ENCODE results near the gene NDUFA13.
"Not testable (repeated sequence)": the region's sequence is repeated elsewhere in the genome, so short reads cannot be mapped to it uniquely, and the experiment has no call there.

Gene NDUFA13

DNA sequence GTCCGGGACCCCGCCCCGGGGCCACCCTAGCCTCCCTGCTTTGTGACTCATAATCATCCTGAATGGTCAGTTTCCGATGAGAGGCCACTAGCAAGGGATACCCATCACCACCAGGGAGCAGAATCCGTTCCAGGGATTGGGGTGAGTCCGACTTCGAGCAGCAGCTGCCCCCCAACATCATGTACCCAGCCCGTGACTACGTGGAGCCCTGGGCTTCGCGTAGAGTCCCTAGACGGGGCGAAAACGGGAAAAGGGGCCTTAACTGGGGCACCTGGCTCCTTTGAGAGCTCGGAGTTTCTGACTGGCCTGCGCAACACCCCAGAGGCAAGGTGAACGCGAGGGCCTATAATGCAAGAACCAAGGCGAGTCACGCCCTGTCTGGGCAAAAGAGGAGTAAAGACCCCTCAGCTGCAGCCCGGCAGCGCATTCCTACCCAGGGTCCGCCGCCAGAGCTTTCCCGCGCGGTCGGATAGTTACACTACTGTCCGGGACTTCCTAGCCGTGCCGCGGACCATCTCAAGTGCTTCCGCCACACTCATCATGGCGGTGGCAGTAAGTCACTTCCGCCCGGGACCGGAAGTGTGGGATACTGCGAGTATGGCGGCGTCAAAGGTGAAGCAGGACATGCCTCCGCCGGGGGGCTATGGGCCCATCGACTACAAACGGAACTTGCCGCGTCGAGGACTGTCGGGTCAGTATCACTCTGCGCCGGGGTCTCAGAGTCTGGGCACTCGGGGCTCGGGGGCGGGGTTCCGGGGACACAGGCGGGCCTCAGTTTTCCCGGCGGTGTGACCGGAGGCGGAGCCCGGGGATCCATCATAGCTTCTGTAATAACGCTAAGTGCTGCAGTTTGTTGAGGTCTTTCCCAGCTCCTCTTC lies at the start of gene NDUFA13:
TSS of gene NDUFA13 (plus strand) at position 584 of the 878 bp plus-strand sequence. CDS start at position 598, 14 bp downstream.
- peak; percentile 84 to 85 for DNase-seq

DNA sequence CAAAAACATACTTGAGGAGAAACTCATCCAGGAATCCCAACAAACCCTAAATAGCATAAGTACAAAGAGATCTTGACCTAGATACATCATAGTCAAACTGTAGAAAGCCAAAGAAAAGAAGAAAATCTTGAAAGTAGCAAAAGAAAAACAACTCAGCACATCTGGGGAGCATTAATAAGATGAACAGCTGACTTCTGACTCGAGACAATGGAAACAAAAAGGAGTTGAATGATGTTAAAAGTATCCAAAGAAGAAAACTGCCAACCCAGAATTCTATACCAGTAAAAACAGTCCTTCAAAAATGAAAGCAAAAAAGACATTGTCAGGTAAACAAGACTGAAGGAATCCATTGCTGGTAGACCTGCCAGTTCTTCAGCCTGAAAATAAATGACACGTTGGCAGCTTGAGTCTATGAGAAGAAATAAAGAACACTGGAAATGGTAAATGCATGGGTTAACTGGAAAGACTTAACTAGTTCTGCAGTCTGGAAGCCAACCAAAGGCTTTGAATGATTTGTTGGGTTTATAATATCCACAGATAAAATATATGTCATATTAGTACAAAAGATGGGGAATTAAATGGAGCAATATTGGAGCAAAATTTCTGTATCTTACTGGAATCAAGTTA lies 47.5 kb upstream of the NDUFA13 start:
- no peak for DNase-seq

DNA sequence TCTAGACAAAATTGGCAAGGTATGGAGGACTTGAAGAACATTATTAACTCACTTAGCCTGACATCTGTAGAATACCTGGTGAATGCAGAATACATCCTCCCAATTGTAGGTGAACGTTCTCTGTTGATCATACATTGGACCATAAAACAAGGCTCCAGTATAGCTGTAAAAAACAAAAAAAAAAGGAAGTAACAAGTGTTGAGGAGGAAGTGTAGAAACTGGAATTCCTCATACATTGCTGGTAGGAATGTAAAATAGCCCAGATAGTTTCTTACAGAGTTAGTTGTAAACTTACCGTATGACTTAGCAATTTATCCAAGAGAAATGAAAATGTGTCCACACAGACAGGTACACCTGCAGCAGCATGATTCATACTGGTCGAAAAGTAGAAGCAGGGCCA lies 45.4 kb upstream of the NDUFA13 start:
- DNase-seq: no peak

DNA sequence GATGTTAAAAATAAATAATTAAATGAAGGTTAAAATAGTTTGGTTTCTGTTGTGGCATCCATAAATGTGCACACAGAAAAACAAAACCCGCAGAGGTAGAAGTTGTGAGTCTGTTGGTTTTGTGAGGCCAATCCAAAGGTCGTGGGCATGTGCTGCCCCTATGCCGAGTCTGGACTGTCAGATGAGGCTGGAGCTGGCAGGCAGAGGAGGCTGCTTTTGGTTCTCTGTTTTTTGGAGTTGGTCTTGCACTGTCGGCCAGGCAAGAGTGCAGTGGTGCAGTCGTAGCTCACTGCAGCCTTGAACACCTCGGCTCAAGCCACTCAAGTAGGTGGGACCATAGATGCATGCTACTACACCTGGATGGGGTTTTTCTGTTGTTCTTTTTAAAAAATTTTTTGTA lies 44.3 kb upstream of the NDUFA13 start:
- no peak for DNase-seq

DNA sequence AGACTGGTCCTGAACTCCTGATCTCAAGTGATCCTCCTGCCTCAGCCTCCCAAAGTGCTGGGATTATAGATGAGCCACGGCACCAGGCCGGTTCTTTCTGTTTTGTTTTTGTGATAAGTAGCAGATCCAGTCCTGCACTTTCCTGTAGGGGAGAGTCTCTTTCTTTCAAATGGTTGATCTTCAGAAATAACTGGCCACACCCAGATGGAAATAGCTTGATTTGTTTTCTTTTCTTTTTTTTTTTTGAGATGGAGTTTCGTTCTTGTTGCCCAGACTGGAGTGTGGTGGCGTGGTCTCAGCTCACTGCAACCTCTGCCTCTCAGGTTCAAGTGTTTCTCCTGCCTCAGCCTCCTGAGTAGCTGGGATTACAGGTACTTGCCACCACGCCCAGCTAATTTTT lies 43.9 kb upstream of the NDUFA13 start:
- DNase-seq: not testable (repeated sequence)

DNA sequence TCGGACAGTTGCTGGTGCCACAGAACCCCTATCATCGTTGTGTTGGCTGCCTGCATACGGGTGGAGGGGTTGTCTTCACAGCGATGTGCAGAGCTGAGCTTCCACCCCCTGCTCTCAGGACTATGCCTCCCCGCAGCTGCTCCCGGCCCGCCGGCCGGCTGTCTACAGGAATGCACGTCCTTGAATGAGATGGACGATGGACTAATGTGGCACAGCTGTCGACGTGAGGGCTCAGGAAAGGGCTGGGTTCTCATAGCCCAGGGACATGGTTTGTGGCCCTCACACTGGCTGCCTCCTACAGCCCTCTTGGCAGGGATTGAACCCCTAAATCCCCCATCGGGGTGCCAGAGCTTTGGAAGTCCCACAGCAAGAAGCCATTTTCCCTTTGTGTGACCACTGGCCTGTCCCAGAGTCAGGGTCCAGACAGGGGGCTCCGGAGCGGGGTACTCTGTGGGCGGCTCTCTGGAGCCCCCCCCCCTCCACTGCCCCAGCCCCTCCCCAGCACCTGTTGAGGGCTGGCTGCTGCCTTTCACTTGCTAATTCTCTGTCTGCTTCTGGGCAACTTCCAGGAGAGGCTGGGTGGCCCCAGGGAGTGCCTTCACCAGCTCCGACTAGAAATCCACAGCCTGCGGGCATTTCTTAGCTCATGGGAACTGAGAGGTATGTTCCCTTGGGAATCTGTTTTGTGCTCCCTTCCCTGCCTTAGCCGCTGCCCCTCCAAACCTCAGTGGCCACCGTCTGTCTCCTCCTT lies 40.8 kb upstream of the NDUFA13 start:
- DNase-seq: no peak

DNA sequence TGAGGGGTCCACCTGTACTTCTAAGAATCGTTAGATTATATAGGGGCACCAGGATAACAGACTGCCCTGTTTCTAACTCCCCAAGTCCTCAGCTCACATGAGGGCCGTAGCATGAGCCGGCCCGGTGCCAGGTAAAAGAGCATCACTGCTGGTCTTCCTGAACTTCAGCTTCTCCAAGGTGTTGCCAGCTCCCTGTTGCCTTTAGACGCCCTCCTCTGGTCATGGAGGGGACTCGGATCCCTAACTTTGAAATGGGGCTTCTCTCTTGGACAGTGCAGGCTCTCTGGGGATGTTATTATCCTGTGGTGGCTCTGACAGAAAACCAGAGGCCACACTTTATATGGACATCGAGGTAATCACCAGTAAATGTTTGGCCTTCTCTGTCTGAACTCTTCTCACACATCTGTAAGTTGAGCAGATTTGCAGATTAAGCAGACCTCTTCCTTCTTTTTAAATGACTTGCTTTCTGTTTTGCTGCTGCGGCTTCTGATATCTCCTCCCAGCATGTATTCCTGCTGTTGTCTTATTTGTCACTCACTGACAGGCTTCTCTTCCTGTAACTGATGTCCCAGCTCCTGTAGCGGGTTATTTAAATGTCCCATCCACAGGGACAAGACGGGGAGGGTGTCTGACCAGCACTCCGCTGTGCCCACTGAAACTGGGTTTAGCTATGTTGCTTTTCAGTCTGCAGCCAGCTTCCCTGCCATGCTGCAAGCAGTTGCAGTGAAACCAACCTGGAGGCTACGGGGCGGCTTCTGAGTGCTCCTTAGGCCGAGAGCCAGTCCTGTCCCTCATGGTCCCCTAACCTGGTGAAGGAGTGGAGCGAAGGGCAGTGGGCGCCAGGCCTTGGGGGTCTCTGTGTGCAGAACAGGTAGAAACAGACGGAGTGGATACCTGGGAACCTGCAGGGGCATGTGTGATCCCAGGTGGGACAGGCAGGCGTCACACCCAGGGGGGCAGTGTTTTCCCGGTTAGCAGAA lies 39.9 kb upstream of the NDUFA13 start:
- DNase-seq: peak in 1 of 2 experiments; percentile 30

DNA sequence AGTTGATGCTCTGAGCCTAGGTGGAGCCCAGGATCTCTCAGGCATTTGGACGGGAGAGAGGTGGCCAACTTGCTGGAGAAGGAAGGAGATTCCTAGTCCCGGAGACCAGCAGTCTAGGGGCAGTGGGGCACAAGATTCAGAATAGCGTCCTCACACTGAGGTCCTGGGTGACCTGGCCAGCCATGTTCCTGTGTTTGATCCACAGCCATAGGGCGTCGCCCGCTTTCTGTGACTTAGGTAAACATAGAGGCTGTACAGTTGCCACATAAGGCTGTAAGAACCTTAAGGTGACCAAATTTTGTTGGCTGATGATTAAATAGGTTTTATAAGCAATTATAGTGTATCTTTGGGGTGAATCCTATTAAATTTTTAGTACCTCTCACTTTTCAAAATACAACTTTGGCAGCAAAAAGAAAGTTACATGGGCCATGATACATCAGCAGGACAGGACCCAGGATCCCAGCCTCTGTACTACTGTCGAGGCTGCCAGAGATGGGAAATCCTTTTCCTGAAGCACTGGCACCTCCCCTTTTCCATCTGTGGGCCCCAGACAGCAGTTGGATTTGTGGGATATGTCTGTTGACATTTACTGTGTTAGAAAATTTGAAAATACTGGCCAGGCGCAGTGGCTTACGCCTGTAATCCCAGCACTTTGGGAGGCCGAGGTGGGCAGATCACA lies 38.2 kb upstream of the NDUFA13 start:
- no peak for DNase-seq

DNA sequence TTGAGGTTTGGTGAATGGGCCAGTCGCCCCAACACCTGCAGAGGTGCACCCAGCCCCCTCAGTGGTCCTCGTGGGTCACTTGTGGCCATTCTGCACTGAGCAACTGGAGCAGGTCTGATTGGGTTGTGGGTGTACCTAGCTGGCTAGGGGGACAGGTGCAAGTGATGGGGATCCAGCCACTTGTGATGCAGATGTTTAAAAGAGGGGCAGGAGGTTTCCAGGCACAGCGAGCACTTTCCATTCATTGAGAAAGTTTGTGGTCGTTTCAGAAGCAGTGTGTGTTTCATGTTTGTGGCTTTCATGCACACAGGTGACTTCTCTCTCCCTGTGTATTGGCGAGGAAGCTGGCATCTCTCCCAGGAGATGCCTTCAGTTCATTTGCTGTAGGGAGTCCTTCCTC lies 35.3 kb upstream of the NDUFA13 start:
- no peak for DNase-seq

DNA sequence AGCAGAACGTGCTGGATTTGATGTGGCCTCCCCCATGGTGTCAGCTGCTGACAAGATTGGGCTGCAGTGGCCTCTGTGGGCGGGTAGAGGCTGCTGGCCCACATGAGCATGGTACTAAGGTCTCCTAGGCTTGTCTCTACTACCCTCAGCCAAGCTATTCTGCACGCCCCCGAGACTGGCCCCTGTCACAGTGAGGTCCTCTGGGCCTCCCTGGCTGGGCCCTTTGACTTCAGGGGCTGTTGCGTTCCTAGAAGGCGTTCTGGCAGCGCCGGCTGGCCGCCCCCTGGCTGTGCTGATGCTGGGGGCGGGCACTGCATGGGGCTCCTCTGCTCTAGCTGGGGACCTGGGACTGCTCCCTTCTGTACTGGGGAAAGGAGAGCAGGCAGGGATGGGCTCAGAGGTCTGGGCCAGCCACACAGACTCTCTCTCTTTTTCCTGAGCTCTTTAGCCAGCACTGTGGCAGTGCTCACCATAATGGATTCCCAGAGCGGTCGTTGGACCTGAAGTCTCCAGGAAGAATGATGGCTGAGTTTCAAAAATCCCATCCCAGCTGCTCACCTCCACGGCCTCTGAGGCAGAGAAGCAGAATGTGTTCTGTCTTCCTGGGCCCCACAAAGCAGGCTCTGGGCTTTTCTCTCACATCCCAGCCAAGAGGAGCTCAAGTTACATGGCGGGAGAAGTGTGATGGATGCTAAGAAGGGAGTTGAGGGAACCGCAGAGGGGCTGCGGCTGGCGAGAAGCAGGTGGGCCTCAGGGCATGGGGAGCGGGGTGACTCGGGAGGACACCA lies 33.0 kb upstream of the NDUFA13 start:
- DNase-seq: no peak

DNA sequence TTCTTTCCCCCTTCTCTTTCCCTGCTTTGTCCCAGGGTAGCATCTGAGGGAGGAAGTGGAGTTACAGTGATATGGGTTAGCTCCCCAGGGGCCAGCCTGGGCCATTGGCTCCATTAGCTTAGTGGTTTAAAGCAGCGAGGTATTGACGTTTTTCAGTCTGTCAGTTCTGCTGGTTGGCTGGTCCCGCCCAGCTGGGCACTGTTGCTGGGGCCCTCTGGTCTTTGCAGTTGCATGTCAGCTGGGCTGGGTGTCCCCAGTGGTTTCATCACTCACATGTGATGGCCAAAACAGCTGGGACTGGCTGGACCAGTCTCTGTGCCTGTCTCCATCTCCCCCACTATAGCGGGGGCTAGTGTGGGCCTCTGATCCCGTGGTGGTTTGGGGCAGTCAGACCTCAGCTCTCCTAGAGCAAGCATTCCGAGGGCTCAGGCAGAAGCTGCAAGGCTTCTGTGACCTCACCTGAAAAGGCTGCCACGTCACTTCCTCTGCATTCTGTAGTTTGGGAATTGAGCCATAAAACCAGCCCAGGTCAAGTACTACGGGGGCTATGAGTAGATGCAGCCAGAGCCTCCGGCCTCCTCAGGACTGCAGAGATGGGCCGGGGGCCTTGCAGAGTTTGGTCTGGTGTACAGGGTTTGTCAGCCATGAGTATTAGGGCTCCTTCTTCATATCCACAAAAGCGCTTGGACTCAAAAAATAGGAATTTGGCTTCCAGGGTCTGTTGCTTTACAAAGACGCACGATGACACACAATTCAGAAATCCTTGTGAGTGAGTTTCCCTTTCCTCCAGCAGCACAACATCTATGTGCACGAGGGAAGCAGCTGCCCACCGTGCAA lies 30.6 kb upstream of the NDUFA13 start:
- DNase-seq: no peak

DNA sequence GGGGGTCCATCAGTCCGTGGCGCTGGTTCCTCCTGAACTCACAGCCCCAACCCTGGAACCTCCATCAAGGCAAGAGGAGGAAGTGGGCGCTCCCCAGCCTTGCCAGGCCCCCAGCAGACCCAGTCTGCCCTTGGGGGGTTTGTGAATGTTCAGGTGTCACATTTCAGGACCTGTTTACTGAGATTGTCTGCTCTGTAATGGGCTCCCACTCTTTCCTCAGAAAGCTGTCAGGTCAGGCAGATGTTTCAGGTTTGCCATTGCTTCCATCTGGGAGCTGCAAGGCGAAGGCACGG lies 30.1 kb upstream of the NDUFA13 start:
- no peak for DNase-seq

DNA sequence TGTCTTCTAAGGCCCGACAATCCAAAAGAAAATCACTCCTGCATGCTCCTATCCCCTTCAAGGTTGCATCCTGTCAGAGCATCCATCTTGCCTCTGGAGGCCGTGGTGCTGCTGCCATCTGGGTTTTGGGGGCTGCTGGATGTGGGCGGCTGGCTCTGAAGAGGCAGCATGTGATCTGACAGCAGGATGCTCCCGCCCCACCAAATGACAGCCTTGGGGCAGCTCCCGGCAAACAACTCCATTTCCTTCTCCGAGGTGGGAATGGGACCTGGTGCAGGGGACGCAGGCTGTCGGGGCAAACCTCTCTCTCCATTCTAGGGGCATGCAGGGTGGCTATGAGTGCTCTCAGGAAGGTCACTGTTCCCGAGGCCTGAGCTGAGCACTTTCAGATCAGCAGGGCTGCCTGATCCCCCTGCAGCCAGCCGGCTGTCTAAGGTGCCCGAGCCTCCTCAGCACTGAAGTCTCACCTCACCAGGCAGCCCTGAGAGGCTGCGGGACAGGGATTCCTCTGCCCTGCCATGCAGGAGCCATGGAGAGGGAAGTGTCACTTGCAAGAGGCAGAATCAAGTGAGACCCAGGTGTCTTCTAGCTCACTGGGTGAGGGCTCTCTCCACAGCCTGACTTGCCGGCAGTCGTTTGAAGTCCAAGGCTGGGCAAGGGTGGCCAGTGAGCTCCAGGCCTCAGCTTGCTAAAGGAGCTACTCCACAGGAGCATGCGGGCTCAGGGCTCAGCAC lies 29.5 kb upstream of the NDUFA13 start:
- no peak for DNase-seq

DNA sequence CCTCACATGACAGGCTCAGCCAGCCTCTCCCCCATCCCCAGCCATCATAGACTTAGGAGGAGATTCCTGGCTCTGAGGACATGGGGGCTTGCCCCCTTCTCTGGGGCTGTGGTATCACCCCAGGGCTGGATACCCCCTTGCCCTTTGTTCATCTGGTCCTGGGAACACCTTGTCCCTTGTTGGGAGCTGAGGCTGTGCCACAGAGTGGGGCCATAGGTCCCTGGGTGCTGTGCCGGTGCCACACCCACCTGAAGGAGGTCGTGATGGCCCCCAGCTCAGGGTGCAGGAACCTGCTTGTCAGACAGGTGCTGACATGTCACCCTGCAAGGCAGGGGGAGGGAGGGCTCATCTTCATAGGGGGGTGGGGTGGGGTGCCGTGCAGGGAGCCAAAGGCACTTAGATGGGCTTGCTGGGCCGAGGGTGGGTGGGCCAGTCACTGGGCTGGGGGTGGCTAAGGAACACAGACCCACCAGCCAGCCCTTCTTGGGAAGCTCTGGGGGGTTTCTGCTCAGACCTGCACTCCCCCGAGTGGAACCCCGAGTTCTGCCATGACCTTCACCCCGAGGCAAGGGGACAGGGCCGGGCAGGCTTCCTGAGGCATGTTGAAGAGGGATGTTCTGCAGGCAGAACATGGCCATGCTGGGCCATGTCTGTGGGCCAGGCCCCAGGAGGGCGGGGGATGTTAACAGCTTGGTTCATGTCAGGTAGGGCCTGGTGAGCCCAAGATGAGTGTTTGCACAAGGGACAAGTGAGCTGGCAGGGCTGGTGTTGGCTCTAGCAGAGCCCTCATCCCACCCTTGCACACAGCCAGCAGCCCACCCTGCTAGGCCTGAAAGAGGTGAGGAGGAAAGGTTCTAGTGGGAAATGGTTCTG lies 28.7 kb upstream of the NDUFA13 start:
- no peak for DNase-seq

DNA sequence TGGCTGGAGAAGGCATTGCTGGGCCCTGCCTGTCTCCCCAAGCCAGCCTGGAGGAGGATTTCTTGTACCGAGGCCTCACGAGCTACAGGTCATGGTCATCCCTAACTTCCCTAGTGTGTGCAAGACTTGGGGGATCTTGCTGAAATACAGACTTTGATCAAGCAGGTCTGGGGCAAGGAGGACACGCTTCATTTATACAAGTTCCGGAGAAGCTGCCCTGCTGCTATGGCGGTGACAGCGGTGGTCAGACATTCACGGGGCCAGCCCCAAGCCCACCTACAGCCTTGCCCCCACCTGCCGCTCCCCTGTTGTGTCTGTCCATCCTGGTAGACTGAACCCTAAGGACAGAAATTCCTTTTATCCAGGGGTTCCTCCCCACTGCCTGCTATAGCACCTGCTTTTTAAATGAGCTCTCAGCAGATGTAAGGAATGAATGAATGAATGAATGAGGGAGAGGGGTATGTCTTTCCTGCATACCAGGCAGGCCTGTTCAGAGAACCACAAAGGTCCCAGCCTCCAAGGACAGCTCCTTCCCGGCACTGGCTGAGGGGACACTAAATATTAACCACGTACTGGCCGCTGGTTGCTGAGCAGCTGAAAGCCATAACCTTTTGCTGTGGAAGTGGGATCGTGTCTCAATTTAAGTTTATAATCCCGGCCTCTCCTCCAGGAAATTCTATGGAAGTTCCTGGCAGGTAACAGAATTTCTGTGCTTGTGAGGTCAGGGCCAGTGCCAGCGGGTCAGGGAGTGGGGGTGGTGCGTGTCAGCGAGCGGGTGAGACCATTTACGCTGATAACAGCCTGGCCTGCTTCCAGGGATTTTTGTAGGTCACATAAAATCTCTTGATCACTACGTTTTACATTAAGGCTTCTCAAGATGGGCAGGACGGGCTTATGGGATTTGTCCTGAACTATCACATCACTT lies 27.8 kb upstream of the NDUFA13 start:
- no peak for DNase-seq

DNA sequence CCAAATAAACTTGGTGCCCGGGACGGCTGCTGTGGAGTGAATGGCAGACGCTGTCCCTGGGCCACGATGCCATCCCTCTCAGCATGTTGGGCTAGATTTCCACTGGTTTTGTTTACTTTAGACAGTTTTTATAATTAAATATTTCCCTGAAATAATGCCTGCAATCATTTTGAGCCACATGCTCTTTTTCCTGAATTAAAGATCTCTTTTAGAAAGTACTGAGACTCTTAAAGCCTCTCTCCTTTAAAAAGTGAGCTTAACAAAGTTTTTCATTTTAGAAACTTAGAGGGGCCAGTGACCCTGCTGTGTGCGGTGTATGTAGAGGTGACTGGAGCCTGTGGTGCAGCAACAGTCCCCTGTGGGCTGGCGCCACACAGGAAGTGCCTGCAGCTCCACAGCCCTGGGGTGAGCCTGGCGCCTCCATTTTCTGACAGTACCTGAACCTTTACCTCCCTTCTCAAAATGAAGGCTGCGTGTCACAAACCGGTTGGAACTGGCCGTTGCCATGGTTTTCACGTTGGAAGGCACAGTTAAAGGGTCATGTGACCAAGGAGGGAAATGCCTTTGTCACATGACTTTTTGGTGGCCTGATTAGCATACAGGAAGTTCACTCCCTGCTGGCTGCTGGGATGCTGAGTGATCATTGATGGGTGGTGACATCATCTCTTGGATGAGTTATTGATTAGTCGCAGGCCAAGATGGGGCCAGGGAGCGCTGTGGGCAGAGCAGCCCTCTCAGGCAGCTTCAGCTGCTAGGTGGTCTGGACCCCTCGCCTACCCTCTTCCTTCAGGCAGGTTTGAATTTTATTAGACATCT lies 26.9 kb upstream of the NDUFA13 start:
- DNase-seq: no peak
